GM12875 (cell line): ENCODE results near the gene FBN1.

Experiments used
- H3K4me3 ChIP-seq: one replicate; pipeline ENCODE4 v1.5.1; 2011; ENCODE audit warnings: low read depth, low read length, control low read depth
- TF ChIP-seq, protein P1 (sequence below): IDR thresholded peaks from 2 replicates; pipeline ENCODE4 v1.5.1; 2011; ENCODE audit warnings: low read depth, mild to moderate bottlenecking, control low read depth, inconsistent platforms, low read length, moderate library complexity, borderline replicate concordance; ENCODE audit not compliant: insufficient read depth

FBN1 gene

DNA sequence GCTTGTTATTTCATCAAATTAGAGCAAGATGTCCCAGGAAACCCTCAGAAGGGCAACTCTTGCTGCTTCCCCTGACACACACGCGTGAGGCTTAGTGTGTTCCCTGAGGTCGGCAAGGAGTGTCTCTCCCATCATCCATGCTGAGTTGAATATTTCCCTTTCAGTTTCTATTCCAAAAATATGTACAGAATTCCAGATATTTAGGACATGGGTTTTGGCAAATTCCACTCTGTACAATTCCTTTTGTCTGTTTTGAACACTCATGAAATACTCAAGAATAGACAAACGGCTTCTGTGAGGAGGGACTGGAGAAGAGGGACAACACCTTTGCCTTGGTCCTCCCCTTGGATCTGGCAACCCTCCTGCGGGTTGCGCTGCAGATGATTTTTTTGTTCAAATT is 176.2 kb downstream of the FBN1 start:
- no peak overlapping the region for H3K4me3 ChIP-seq
- TF ChIP-seq, protein P1, sequence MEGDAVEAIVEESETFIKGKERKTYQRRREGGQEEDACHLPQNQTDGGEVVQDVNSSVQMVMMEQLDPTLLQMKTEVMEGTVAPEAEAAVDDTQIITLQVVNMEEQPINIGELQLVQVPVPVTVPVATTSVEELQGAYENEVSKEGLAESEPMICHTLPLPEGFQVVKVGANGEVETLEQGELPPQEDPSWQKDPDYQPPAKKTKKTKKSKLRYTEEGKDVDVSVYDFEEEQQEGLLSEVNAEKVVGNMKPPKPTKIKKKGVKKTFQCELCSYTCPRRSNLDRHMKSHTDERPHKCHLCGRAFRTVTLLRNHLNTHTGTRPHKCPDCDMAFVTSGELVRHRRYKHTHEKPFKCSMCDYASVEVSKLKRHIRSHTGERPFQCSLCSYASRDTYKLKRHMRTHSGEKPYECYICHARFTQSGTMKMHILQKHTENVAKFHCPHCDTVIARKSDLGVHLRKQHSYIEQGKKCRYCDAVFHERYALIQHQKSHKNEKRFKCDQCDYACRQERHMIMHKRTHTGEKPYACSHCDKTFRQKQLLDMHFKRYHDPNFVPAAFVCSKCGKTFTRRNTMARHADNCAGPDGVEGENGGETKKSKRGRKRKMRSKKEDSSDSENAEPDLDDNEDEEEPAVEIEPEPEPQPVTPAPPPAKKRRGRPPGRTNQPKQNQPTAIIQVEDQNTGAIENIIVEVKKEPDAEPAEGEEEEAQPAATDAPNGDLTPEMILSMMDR = no peak

DNA sequence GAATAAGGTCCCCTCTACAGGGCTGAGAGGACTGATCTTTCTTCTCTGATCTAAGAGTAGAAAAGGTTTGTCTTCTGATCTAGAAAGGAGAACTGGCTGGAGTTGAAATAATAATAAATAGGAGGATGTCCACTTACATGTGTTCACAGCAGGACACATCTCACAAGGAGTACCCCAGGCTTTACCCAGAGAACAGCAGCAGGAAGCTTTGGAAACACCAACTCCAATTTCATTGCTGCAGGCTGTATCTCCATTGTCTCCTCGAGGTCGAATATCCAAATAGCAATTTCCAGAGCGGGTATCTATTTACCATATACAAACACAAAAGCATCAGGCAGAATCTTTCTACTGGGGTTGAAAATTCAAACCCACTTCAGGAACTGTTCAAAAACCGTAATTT is 177.7 kb downstream of the FBN1 start:
- TF ChIP-seq, protein P1 = no peak
- H3K4me3 ChIP-seq = no peak overlapping the region

DNA sequence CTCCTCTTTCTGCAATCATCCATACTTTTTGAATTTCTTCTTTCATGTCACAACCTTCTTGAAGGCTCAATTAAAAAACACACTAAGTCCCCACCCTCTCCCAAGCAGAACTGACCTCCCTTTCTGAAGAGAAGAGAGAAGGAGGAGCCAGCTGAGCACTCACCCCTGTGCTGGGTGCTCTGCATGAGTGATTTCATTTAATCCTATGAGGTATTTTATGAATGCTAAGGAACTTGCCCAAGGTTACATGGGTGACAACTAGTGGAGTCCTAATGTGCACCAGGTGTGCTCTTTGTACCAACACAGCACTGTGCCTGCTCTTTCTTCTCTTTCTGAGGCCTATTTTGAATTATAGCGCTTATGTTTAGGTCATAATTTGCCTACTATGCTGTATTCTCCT is 178.7 kb downstream of the FBN1 start:
- TF ChIP-seq, protein P1 = no peak
- H3K4me3 ChIP-seq = no peak overlapping the region

DNA sequence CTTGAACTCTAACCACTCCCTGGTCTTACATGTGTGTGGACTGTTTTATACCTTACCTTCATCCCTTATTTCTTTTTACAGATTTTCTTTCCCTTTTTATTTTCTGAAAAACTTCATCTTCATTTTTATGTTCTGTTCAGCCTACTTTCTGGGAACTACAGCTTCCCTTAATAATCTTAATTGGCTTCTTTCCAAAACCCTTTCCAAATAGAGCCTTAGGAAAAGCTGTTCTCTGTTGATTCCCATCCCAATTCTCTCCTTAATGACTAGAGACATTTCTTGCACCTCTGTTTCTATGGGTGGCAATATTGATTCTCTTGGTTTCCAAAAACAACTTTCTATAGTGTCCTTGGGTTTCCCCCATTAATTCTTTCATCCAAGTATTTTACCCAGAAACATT is 179.4 kb downstream of the FBN1 start:
- no peak overlapping the region for H3K4me3 ChIP-seq
- TF ChIP-seq, protein P1 = no peak

DNA sequence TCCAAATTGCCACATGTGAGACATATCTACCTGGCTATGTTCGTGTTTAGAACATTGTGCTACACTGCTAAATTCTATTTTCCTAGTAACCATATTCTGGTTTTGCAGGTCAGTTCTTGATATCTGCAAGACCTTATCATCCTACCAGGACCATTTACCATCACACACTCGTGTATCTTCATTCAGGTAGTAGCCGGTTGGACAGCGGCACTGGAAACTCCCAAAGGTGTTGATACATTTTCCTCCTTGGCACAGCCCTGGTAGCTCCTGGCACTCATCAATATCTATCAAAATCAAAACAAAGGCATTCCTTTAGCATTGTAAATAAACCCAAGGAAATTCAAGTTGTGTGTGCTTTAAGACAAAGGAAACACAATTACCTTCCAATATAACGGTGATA is 180.1 kb downstream of the FBN1 start:
- TF ChIP-seq, protein P1 = no peak
- no peak overlapping the region for H3K4me3 ChIP-seq

DNA sequence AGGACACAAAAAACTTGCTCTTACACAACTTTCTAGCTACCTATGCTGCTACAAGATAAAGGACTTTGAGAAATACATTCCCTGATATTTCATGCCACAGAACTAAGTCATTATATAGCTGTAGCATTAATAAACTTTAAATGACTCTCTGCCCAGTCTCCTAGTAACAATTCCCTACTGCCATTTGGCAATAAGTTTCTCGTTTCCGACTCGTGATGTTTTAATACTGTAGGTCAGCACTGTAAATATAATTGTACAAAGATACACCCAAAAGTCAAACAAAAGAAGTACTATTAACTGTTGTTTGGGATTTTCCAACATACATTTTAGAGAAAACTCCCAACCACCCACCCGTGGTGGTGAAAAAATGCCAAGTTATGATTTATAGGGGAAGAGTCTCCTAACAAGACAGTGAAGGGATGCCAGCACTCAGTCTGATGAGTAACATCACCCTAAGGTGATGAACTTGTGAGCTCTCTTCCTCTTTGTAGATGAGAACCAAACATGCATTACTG is 182.1 kb downstream of the FBN1 start:
- TF ChIP-seq, protein P1 = no peak
- H3K4me3 ChIP-seq = no peak overlapping the region

DNA sequence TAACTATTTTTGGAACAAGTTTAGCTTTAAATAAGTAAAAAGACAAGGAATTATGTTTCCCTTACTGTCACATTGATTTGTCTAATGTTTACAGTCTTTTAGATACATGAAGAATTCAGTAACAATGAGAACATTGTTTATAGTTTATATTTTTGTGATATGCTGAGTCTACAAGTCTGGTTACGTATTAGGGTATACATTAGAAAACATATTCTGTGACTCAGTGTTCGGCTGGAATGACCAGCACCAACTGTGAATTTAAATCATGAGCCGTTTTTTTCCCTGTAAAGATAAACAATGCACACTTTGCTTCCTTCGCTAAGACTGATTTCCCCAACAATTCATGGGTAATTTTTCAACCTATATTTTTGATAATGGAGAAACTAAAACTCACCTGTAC is 182.8 kb downstream of the FBN1 start:
- H3K4me3 ChIP-seq = no peak overlapping the region
- TF ChIP-seq, protein P1 = no peak
